HepG2 (cell line): ENCODE results near the gene RABGAP1L. TPM values are rescaled to one million over a fixed set of nuclear protein-coding genes. Genes with fewer than 3 reads are reported as not detected.

ENCODE experiments used
- ATAC-seq: fragments of 200-7000 bp; cut with Tn5 transposase; 3 replicates; pipeline ENCODE4 v1.9.1; 2020; ENCODE audit warnings: mild to moderate bottlenecking, moderate library complexity
- BruUV-seq: library from RNA; stranded (reverse); fragments of 400-500 nt; replicated peaks from 2 replicates; lab custom pipeline; 2021; lab: Mats Ljungman, UMichigan
- CTCF ChIA-PET: fragments of 300-600 bp; formaldehyde crosslinking; extraction: SDS; loops from one replicate; lab custom pipeline; 2021; ENCODE audit warnings: low total read pairs, inconsistent platforms, low intra/inter-chr PET ratio; lab: Yijun Ruan, JAX
- POLR2A ChIA-PET: fragments of 350-600 bp; sonication (Branson Sonifier 250); formaldehyde crosslinking; loops from one replicate; lab custom pipeline; 2020; ENCODE audit warnings: antibody characterized with exemption, inconsistent platforms; lab: Yijun Ruan, JAX
- DNase-seq: peaks from one replicate; pipeline ENCODE4 v3.0.0-alpha.2; 2015; ENCODE audit warnings: low spot score
- FAIRE-seq: peaks from 3 replicates; lab custom pipeline; 2011; peaks lifted over from hg19 to GRCh38; lab: Jason Lieb, UNC
- H2AFZ ChIP-seq: one replicate; pipeline ENCODE4 v1.6.1; 2011; ENCODE audit warnings: low read length, inconsistent platforms
- H3K27ac ChIP-seq: fragments of 300-600 bp; 3 replicates; pipeline ENCODE4 v1.8.0; 2011; ENCODE audit warnings: mixed run types, mild to moderate bottlenecking, mixed read lengths, low read length, inconsistent platforms; ENCODE audit not compliant: insufficient read depth; ENCODE audit errors: extremely low read length
- H3K27me3 ChIP-seq, 2 experiments: fragments of 200-600 bp in 1 of 2; 2 replicates in 1 of 2; 3 replicates in 1 of 2; pipeline versions ENCODE4 v1.6.0 to v1.8.0; 2011; ENCODE audit warnings: low read length in 2 of 2, mild to moderate bottlenecking in 2 of 2, moderate library complexity in 2 of 2, inconsistent platforms in 1 of 2; ENCODE audit not compliant: insufficient read depth in 2 of 2, control insufficient read depth in 1 of 2
- H3K36me3 ChIP-seq, 2 experiments: fragments of 200-600 bp in 1 of 2; replicated peaks in 1 of 2; 2 replicates in 1 of 2; 3 replicates in 1 of 2; pipeline versions ENCODE4 v1.5.1 to v1.8.0; 2011; ENCODE audit warnings: low read length in 2 of 2, inconsistent platforms in 1 of 2; ENCODE audit not compliant: insufficient read depth in 2 of 2, control insufficient read depth in 1 of 2
- H3K4me1 ChIP-seq: 2 replicates; pipeline ENCODE4 v1.5.1; 2012; ENCODE audit warnings: low read length, inconsistent platforms; ENCODE audit not compliant: insufficient read depth
- H3K4me2 ChIP-seq: 2 replicates; pipeline ENCODE4 v1.6.0; 2011; ENCODE audit warnings: low read depth, low read length, inconsistent platforms
- H3K4me3 ChIP-seq, 3 experiments: fragments of 200-600 bp in 1 of 3; sonication (generic), shearing (Covaris generic) in 1 of 3; replicated peaks in 1 of 3; 2 replicates each; pipeline ENCODE4 v1.5.1; 2011 to 2016; ENCODE audit warnings: low read length in 3 of 3, inconsistent platforms in 2 of 3, low read depth in 2 of 3, mild to moderate bottlenecking in 2 of 3, control low read depth in 1 of 3, mixed read lengths in 1 of 3; ENCODE audit not compliant: insufficient read depth in 1 of 3
- H3K79me2 ChIP-seq: one replicate; pipeline ENCODE4 v1.6.1; 2011; ENCODE audit warnings: low read length, inconsistent platforms; ENCODE audit not compliant: insufficient read depth
- H3K9ac ChIP-seq: 2 replicates; pipeline ENCODE4 v1.6.0; 2011; ENCODE audit warnings: mild to moderate bottlenecking, low read depth, low read length, inconsistent platforms; ENCODE audit not compliant: insufficient read depth
- H3K9me3 ChIP-seq: 2 replicates; pipeline ENCODE4 v1.5.1; 2012; ENCODE audit warnings: mild to moderate bottlenecking, low read length
- H4K20me1 ChIP-seq: 2 replicates; pipeline ENCODE4 v1.6.0; 2011; ENCODE audit warnings: inconsistent platforms, mild to moderate bottlenecking, low read length, moderate library complexity; ENCODE audit not compliant: insufficient read depth
- ATF5 ChIP-seq: sonication (generic); formaldehyde crosslinking; IDR thresholded peaks from 2 replicates; pipeline ENCODE4 v1.4.0; 2020; ENCODE audit warnings: mild to moderate bottlenecking, low read depth, missing genetic modification reagents
- EEA1 ChIP-seq: sonication (generic); formaldehyde crosslinking; IDR thresholded peaks from 2 replicates; pipeline ENCODE4 v1.5.1; 2020; ENCODE audit warnings: mild to moderate bottlenecking, missing genetic modification reagents, borderline replicate concordance
- EHMT2 ChIP-seq: fragments of 200-600 bp; sonication (generic); IDR thresholded peaks from 2 replicates; pipeline ENCODE4 v1.7.0; 2017; ENCODE audit warnings: antibody characterized with exemption, low read depth, low read length, borderline replicate concordance
- HNF1B ChIP-seq: sonication (generic); formaldehyde crosslinking; IDR thresholded peaks from 2 replicates; pipeline ENCODE4 v1.5.1; 2020; ENCODE audit warnings: mild to moderate bottlenecking, moderate library complexity, missing genetic modification reagents
- KLF12 ChIP-seq: sonication (generic); formaldehyde crosslinking; IDR thresholded peaks from 2 replicates; pipeline ENCODE4 v1.4.0; 2020; ENCODE audit warnings: missing genetic modification reagents, borderline replicate concordance
- NR1H2 ChIP-seq: sonication (generic); formaldehyde crosslinking; IDR thresholded peaks from 2 replicates; pipeline ENCODE4 v1.8.1; 2022; ENCODE audit warnings: low read depth, missing genetic modification reagents, borderline replicate concordance
- SKI ChIP-seq: fragments of 450-650 bp; IDR thresholded peaks from one replicate; pipeline ENCODE4 v1.6.1; 2018; ENCODE audit warnings: mild to moderate bottlenecking; ENCODE audit not compliant: partially characterized antibody
- ZBTB49 ChIP-seq: sonication (generic); formaldehyde crosslinking; IDR thresholded peaks from 2 replicates; pipeline ENCODE4 v1.4.0; 2020; ENCODE audit warnings: missing genetic modification reagents, borderline replicate concordance
- ZNF3 ChIP-seq: IDR thresholded peaks from 2 replicates; pipeline ENCODE4 v1.7.0; 2017; ENCODE audit warnings: inconsistent platforms
- ZNF354B ChIP-seq: sonication (generic); formaldehyde crosslinking; IDR thresholded peaks from 2 replicates; pipeline ENCODE4 v1.8.0; 2022; ENCODE audit warnings: mild to moderate bottlenecking, missing genetic modification reagents
- ZNF451 ChIP-seq: sonication (generic); formaldehyde crosslinking; IDR thresholded peaks from 2 replicates; pipeline ENCODE4 v1.5.0; 2020; ENCODE audit warnings: mild to moderate bottlenecking, missing genetic modification reagents
- ZNF7 ChIP-seq: IDR thresholded peaks from 2 replicates; pipeline ENCODE4 v1.6.1; 2016; ENCODE audit warnings: missing biosample characterization, missing genetic modification reagents
- ZNF83 ChIP-seq: sonication (generic); formaldehyde crosslinking; IDR thresholded peaks from 2 replicates; pipeline ENCODE4 v1.4.0; 2020; ENCODE audit warnings: missing genetic modification reagents, mild to moderate bottlenecking, borderline replicate concordance
- WGBS: methylation state at CpG from one replicate; pipeline ENCODE4 v1.1.6; 2017; ENCODE audit warnings: low lambda C conversion rate; 5-methylcytosine and 5-hydroxymethylcytosine counted together
- in situ Hi-C: cut with HindIII; loops from 2 replicates; pipeline ENCODE4 v1.10.0; 2017; ENCODE audit warnings: low pct_unique_long_range_greater_than_20kb; ENCODE audit not compliant: extremely low pct_ligation_motif_present
- intact Hi-C: fragments of 100-400 bp; cut with micrococcal nuclease; formaldehyde crosslinking; loops from one replicate; pipeline ENCODE4 v1.10.0; 2022; ENCODE audit not compliant: unreplicated experiment
- polyA plus RNA-seq, 8 experiments: library from polyadenylated mRNA; depleted of rRNA in 3 of 8; stranded (reverse) in 7 of 8; unstranded in 1 of 8; fragments of >200 nt; fragmentation: Illumina TruSeq in 4 of 8; extraction: Trizol in 4 of 8; gene quantifications; 2 replicates each; pipeline versions ENCODE4 v1.2.1 to v1.2.3, GENCODE V29; 2011 to 2016; ENCODE audit warnings: low read depth in 4 of 8, missing spikeins in 1 of 8, mixed read lengths in 1 of 8; ENCODE audit not compliant: insufficient read depth in 1 of 8
- total RNA-seq, 5 experiments: library from RNA; depleted of rRNA; stranded (reverse); fragments of >200 nt; fragmentation: Illumina TruSeq; extraction: Trizol; gene quantifications; 2 replicates each; pipeline ENCODE4 v1.2.3, GENCODE V29; 2016; ENCODE audit warnings: low read depth in 1 of 5
- TF ChIP-seq, protein P1 (sequence below): sonication (generic); formaldehyde crosslinking; conservative IDR thresholded peaks from 2 replicates; pipeline ENCODE4 v1.5.0; 2020; ENCODE audit warnings: missing genetic modification reagents

The RABGAP1L gene
- total and polyA plus RNA-seq, 2 of the 13 experiments (the other 11 are each of a cell fraction or from before 2014, with no cell fraction given): 7.9 to 22.6 TPM

GRCh38 chr1:174877208-174877673 is 717.9 kb downstream of the RABGAP1L start (continued):
- TF ChIP-seq, protein P1, sequence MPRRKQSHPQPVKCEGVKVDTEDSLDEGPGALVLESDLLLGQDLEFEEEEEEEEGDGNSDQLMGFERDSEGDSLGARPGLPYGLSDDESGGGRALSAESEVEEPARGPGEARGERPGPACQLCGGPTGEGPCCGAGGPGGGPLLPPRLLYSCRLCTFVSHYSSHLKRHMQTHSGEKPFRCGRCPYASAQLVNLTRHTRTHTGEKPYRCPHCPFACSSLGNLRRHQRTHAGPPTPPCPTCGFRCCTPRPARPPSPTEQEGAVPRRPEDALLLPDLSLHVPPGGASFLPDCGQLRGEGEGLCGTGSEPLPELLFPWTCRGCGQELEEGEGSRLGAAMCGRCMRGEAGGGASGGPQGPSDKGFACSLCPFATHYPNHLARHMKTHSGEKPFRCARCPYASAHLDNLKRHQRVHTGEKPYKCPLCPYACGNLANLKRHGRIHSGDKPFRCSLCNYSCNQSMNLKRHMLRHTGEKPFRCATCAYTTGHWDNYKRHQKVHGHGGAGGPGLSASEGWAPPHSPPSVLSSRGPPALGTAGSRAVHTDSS (CRISPR knock-in tag): no peak
- TF ChIP-seq KLF12 (CRISPR knock-in tag) (no peak), NR1H2 (CRISPR knock-in tag) (no peak), ZNF354B (CRISPR knock-in tag) (no peak), ZNF7 (CRISPR knock-in tag) (no peak), ZBTB49 (CRISPR knock-in tag) (no peak), ZNF451 (CRISPR knock-in tag) (no peak)

GRCh38 chr1:174880171-174880570 is 720.9 kb downstream of the RABGAP1L start:
- CTCF ChIA-PET: no interaction called here
- intact Hi-C loops: loop anchor here (5.0 kb wide), 1 partner anchor 117 kb away; the partner anchor contains the start of gene CACYBP
- no peaks in the 10 kb centered on the region for H4K20me1 ChIP-seq

More at GRCh38 chr1:174880171-174880570, 720.9 kb downstream of the RABGAP1L start:
- Histone ChIP-seq H2AFZ (no peak overlapping the region), H3K79me2 (no peaks in the 10 kb centered on the region), H3K27ac (no peak overlapping the region), H3K27me3 (no peaks in the 10 kb centered on the region; a peak in 1 of 5 replicates), H3K4me1 (0 out of 2 replicates have a peak, but pooled peaks cover 3% of the 10 kb centered on the region), H3K36me3 (no peaks in the 10 kb centered on the region), H3K9me3 (no peaks in the 10 kb centered on the region), H3K4me3 (no peak overlapping the region), H3K9ac (no peak overlapping the region), H3K4me2 (no peak overlapping the region)
- ATAC-seq (no peak), FAIRE-seq (no peak), DNase-seq (no peak)
- TF ChIP-seq EHMT2 (no peak), ATF5 (CRISPR knock-in tag) (no peak), ZNF83 (CRISPR knock-in tag) (no peak), EEA1 (no peak), ZNF3 (CRISPR knock-in tag) (no peak), HNF1B (CRISPR knock-in tag) (no peak), SKI (no peak)
- POLR2A ChIA-PET: no interaction called here
- WGBS: 96% methylated on average over 3 of the region's 3 CpGs
- in situ Hi-C loops: no loop called here
- no TSS peak for BruUV-seq
